ENCODE results near the gene NTSR2.

NTSR2 gene

GRCh38 chr2:11659851-11660250 is 10.1 kb downstream of the NTSR2 start:
- in situ Hi-C loops (cut with MboI; ENCODE audit: low pct_unique_long_range_greater_than_20kb, low sequenced_read_pairs, unreplicated experiment): no loop called here
- DNase-seq (ENCODE audit: low spot score): no peak
- TF ChIP-seq CTCF (IDR thresholded peaks at IDR 0.05; ENCODE audit: extremely low read depth, insufficient read depth, missing control alignments): no peak

GRCh38 chr2:11659115-11659475 is 10.9 kb downstream of the NTSR2 start:
- DNase-seq (ENCODE audit: low spot score): no peak
- in situ Hi-C loops (cut with MboI; ENCODE audit: low pct_unique_long_range_greater_than_20kb, low sequenced_read_pairs, unreplicated experiment): no loop called here
- TF ChIP-seq CTCF (IDR thresholded peaks at IDR 0.05; ENCODE audit: extremely low read depth, insufficient read depth, missing control alignments): no peak

- in situ Hi-C loops (cut with MboI; ENCODE audit: low pct_unique_long_range_greater_than_20kb, low sequenced_read_pairs, unreplicated experiment): no loop called here
- no peak for TF ChIP-seq CTCF (IDR thresholded peaks at IDR 0.05; ENCODE audit: extremely low read depth, insufficient read depth, missing control alignments)
- DNase-seq (ENCODE audit: low spot score): no peak
Observed at GRCh38 chr2:11658208-11659114, 11.5 kb downstream of the NTSR2 start.

GRCh38 chr2:11657646-11658045 is 12.3 kb downstream of the NTSR2 start:
- in situ Hi-C loops (cut with MboI; ENCODE audit: low pct_unique_long_range_greater_than_20kb, low sequenced_read_pairs, unreplicated experiment): no loop called here
- DNase-seq (ENCODE audit: low spot score): no peak
- TF ChIP-seq CTCF (IDR thresholded peaks at IDR 0.05; ENCODE audit: extremely low read depth, insufficient read depth, missing control alignments): no peak

- no peak for TF ChIP-seq CTCF (IDR thresholded peaks at IDR 0.05; ENCODE audit: extremely low read depth, insufficient read depth, missing control alignments)
- in situ Hi-C loops (cut with MboI; ENCODE audit: low pct_unique_long_range_greater_than_20kb, low sequenced_read_pairs, unreplicated experiment): no loop called here
- DNase-seq (ENCODE audit: low spot score): no peak
Observed at GRCh38 chr2:11657195-11657594, 12.8 kb downstream of the NTSR2 start.

- no peak for DNase-seq (ENCODE audit: low spot score)
- in situ Hi-C loops (cut with MboI; ENCODE audit: low pct_unique_long_range_greater_than_20kb, low sequenced_read_pairs, unreplicated experiment): no loop called here
- no peak for TF ChIP-seq CTCF (IDR thresholded peaks at IDR 0.05; ENCODE audit: extremely low read depth, insufficient read depth, missing control alignments)
Observed at GRCh38 chr2:11656671-11657101, 13.3 kb downstream of the NTSR2 start.
